ENCODE results near the gene ST8SIA5.

ST8SIA5 gene

GRCh38 chr18:46789088-46789487 lies 32.2 kb upstream of the ST8SIA5 start:
- Histone ChIP-seq H3K27ac (replicated peaks) (no peak overlapping the region), H3K4me3 (replicated peaks; ENCODE audit: insufficient read depth, low read length) (no peak overlapping the region), H3K27me3 (ENCODE audit: insufficient read depth, poor library complexity, severe bottlenecking) (no peaks in the 10 kb centered on the region)
- TF ChIP-seq GABPA (IDR thresholded peaks at IDR 0.05; ENCODE audit: low read depth) (no peak), REST (IDR thresholded peaks at IDR 0.05; ENCODE audit: insufficient replicate concordance, low read depth) (no peak), SPI1 (IDR thresholded peaks at IDR 0.05; ENCODE audit: borderline replicate concordance, low read depth) (no peak)
- no peak for DNase-seq (ENCODE audit: low read depth in 1 of 2, low spot score in 1 of 2)

GRCh38 chr18:46787674-46788073 lies 30.8 kb upstream of the ST8SIA5 start:
- Histone ChIP-seq H3K4me3 (replicated peaks; ENCODE audit: insufficient read depth, low read length) (no peak overlapping the region), H3K27me3 (ENCODE audit: insufficient read depth, poor library complexity, severe bottlenecking) (no peaks in the 10 kb centered on the region), H3K27ac (replicated peaks) (no peak overlapping the region)
- DNase-seq (ENCODE audit: low read depth in 1 of 2, low spot score in 1 of 2) = no peak
- TF ChIP-seq REST (IDR thresholded peaks at IDR 0.05; ENCODE audit: insufficient replicate concordance, low read depth) = no peak
- no peak for TF ChIP-seq GABPA (IDR thresholded peaks at IDR 0.05; ENCODE audit: low read depth)
- TF ChIP-seq SPI1 (IDR thresholded peaks at IDR 0.05; ENCODE audit: borderline replicate concordance, low read depth) = no peak
- TF ChIP-seq CTCF (IDR thresholded peaks at IDR 0.05; ENCODE audit: insufficient read depth, low read length) = no peak

GRCh38 chr18:46772357-46772756 lies 15.5 kb upstream of the ST8SIA5 start:
- Histone ChIP-seq H3K4me3 (replicated peaks; ENCODE audit: insufficient read depth, low read length) (no peak overlapping the region), H3K27me3 (ENCODE audit: insufficient read depth, poor library complexity, severe bottlenecking) (peaks cover 6% of the 10 kb centered on the region), H3K27ac (replicated peaks) (no peak overlapping the region)
- peak in 1 of 2 experiments; percentile 36 for DNase-seq (ENCODE audit: low read depth in 1 of 2, low spot score in 1 of 2)
- peak; percentile 1 for TF ChIP-seq CTCF (IDR thresholded peaks at IDR 0.05; ENCODE audit: insufficient read depth, low read length)
- TF ChIP-seq SPI1 (IDR thresholded peaks at IDR 0.05; ENCODE audit: borderline replicate concordance, low read depth) = peak; percentile 79; the same call in 1 of the 2 replicates
- TF ChIP-seq POLR2AphosphoS5 (IDR thresholded peaks at IDR 0.05; ENCODE audit: low read depth) = no peak

GRCh38 chr18:46771141-46771540 lies 14.3 kb upstream of the ST8SIA5 start:
- TF ChIP-seq GABPA (IDR thresholded peaks at IDR 0.05; ENCODE audit: low read depth) (no peak), REST (IDR thresholded peaks at IDR 0.05; ENCODE audit: insufficient replicate concordance, low read depth) (no peak), POLR2AphosphoS5 (IDR thresholded peaks at IDR 0.05; ENCODE audit: low read depth) (no peak), CTCF (IDR thresholded peaks at IDR 0.05; ENCODE audit: insufficient read depth, low read length) (no peak), SPI1 (IDR thresholded peaks at IDR 0.05; ENCODE audit: borderline replicate concordance, low read depth) (no peak)
- Histone ChIP-seq H3K4me3 (replicated peaks; ENCODE audit: insufficient read depth, low read length) (no peak overlapping the region), H3K27me3 (ENCODE audit: insufficient read depth, poor library complexity, severe bottlenecking) (peaks cover 12% of the 10 kb centered on the region), H3K27ac (replicated peaks) (no peak overlapping the region)
- DNase-seq (ENCODE audit: low read depth in 1 of 2, low spot score in 1 of 2) = no peak

Measured in HL-60 (cell line).